Ovary (tissue), 3 donors: Measurements from ENCODE around the gene UNC5C.

Source experiments
- CTCF ChIP-seq, 3 donors: fragments of 450-650 bp in 2 of 3; fragments of 200-600 bp in 1 of 3; IDR thresholded peaks; one replicate each; pipeline versions ENCODE4 v1.5.1 to v1.8.0; 2016 to 2022; ENCODE audit warnings: antibody characterized with exemption in 3 of 3, mild to moderate bottlenecking in 1 of 3
- EP300 ChIP-seq: sonication (generic); formaldehyde crosslinking; IDR thresholded peaks from one replicate; pipeline ENCODE4 v1.6.1; 2017; ENCODE audit warnings: antibody characterized with exemption
- POLR2A ChIP-seq: fragments of 450-650 bp; IDR thresholded peaks from one replicate; pipeline ENCODE4 v1.6.1; 2017; ENCODE audit warnings: antibody characterized with exemption, mild to moderate bottlenecking, moderate library complexity
- donor health status: DM: no; HTN: no; CAD: no.

- no peak for TF ChIP-seq CTCF (IDR thresholded peaks at IDR 0.05)
- TF ChIP-seq POLR2A = no peak
- TF ChIP-seq EP300 = no peak
Measured at GRCh38 chr4:95591278-95591677, 42.5 kb upstream of the UNC5C start.
